NCI-H1048 (cell line): ENCODE data around the gene TMX4.
"Not testable (repeated sequence)": the region's sequence is repeated elsewhere in the genome, so short reads cannot be mapped to it uniquely, and the experiment has no call there.

Experiments used
- DNase-seq: peaks from one replicate; lab custom pipeline; 2025; lab: John Stamatoyannopoulos, UW

The TMX4 gene

GRCh38 chr20:7967199-7967844 is 52.2 kb downstream of the TMX4 start:
- DNase-seq = no peak

- no peak for DNase-seq
These were observed 53.4 kb downstream of the TMX4 start for GRCh38 chr20:7966176-7966575.

DNA sequence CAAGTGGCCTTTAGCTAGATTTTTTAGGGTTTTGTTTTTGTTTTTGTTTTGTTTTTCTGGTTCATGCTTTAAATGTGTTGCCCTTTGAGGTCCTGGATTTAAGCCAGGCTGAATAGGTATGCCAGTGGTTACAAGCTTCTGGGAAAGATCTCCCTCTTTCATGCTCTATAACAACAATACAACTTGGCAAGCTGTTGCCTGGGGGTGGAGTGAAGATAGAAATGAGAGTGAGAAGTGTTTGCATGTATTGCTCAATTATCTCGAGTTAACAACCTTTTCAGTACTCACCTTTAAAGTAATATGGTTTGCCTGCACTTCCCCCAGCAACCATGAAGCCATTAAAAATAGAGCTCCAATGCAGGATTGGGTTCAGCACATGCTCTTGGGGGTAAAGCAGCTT is 60.1 kb downstream of the TMX4 start:
- DNase-seq = no peak

- not testable (repeated sequence) for DNase-seq
These were observed 63.0 kb downstream of the TMX4 start for GRCh38 chr20:7956561-7956960.

- no peak for DNase-seq
These were observed 69.2 kb downstream of the TMX4 start for GRCh38 chr20:7950387-7950786.

DNA sequence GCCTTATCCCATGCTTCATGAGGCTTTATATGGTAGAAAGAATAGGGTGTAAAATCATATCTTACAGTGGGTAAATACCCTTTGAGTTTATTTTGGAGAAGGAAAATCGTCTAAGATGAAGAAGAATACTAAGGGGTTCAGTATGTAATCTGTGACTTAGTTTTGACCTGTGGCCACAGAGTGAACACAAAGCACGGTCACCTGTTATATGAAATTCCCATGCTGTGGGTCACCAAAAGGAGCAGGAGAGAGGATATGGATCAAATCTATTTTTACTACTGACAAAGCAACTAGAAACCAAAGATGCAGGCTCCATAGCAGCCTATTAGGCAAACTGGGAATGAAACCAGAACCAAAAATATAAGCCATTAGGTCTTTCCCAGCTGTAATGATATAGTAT is 75.7 kb downstream of the TMX4 start:
- DNase-seq = no peak

GRCh38 chr20:7940341-7940740 is 79.2 kb downstream of the TMX4 start, which contains the start of gene HAO1:
Gene HAO1, minus strand, starts transcription at chr20:7940458. Its CDS starts 36 bp downstream, at chr20:7940422.
- no peak for DNase-seq

DNA sequence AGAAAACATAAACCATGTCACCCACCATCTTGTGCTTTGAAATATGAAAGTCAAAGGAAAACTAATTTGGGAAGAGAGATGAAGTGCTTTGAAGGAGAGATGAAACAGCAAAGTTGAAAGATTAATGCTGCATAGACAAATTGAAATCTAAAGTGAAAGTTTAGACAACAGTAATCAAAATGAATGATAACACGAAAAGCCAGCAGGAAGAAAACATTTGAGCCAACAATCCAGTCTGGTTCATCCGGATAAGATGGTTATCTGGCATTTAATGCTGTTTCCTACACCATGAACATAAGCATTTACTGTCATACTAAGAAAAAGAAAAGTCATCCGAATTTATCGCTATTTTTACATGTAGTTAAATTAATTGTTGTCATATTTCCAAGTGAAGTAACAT is 79.9 kb downstream of the TMX4 start:
- no peak for DNase-seq

DNA sequence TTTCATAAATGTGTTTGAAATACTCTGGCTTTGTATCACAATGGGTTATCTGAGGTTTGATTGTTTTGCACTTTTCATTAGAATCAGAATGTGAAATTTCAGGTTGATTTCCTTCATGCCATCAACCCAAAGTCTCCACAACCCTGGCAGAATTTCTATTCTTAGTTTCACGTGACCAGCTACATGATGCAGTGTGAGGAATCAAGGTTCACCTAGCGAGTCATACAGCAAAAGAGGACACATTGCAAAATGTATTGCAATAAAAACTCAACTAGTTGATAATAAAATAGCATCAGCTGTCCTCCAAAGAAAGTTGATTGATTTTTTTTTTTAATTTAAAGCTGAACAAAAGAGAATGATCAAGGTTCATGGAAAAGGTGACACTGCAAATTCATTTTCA is 81.5 kb downstream of the TMX4 start:
- no peak for DNase-seq

DNA sequence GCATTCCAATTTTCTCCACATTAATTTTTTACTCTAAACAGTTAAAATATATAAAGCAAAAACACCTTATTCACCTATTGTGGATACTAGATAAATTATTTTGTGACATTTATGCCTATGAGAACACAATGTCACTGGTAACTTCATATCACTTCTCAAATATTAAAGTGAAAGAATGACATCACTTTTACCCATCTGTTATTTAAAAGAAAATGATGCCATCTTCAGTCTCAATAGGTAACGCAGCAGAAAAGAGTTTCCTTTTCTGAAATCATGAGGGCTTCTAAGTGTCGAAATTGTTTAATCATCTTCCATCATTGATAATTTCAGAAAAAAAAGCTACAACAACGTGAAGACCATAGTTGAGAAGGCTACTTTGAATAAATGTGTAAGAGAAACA is 82.2 kb downstream of the TMX4 start:
- DNase-seq = no peak

- DNase-seq = no peak
These were observed 84.5 kb downstream of the TMX4 start for GRCh38 chr20:7935027-7935551.

- DNase-seq = no peak
These were observed 86.2 kb downstream of the TMX4 start for GRCh38 chr20:7933346-7933745.

DNA sequence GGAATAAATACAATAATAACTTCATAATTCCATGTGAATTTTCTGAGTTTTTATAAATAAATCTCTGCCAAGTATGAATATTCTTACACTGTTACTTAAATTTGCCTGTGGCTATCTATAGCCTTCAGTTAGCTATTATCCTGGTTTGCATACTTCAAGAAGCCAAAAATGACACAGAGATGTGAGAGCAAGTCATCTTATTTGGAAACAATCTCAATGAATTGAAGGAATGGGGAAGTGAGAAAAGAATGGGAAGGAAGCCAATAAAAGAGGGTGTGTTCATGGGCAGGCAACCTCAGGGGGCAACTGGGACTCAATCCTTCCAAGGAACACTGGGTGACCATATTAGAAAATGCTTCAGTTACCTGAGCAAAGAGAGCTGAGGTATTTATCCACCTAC is 89.2 kb downstream of the TMX4 start:
- DNase-seq = no peak
